ENCODE measurements around the gene HAUS6. TPM values are rescaled to one million over a fixed set of nuclear protein-coding genes. Genes with fewer than 3 reads are reported as not detected.

Gene HAUS6
- total RNA-seq, 1 donor: 26.8 TPM

GRCh38 chr9:19145881-19146280 lies 43.2 kb upstream of the HAUS6 start:
- no peak for TF ChIP-seq CTCF (IDR thresholded peaks at IDR 0.05; ENCODE audit: insufficient read depth, low read length)
- DNase-seq (ENCODE audit: low read depth): no peak
- H3K4me3 ChIP-seq (ENCODE audit: low read depth, low read length): no peak overlapping the region

- H3K4me3 ChIP-seq (ENCODE audit: low read depth, low read length): no peak overlapping the region
- no peak for TF ChIP-seq CTCF (IDR thresholded peaks at IDR 0.05; ENCODE audit: insufficient read depth, low read length)
- no peak for DNase-seq (ENCODE audit: low read depth)
Observed at GRCh38 chr9:19140259-19140658, 37.6 kb upstream of the HAUS6 start.

DNA sequence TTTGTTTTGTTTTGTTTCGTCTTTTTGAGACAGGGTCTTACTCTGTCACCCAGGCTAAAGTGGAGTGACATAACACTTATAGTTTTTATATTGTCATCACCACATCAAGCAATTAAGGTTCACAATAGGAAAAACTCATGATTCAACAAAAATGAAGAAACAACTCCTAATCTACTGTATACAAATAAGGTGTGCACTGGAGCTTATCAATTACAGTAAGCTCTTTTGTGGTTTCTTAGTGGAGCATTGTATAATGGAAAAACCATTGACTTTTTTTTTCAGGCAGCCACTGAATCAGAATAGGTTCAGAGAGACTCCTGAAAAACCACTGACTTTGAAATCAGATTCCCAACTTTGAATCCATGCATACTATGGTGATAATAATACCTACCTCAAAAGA lies 35.4 kb upstream of the HAUS6 start:
- DNase-seq (ENCODE audit: low read depth): no peak
- no peak overlapping the region for H3K4me3 ChIP-seq (ENCODE audit: low read depth, low read length)
- TF ChIP-seq CTCF (IDR thresholded peaks at IDR 0.05; ENCODE audit: insufficient read depth, low read length): no peak

GRCh38 chr9:19137282-19137681 lies 34.6 kb upstream of the HAUS6 start:
- no peak for TF ChIP-seq CTCF (IDR thresholded peaks at IDR 0.05; ENCODE audit: insufficient read depth, low read length)
- DNase-seq (ENCODE audit: low read depth): peak; percentile 60
- no peak overlapping the region for H3K4me3 ChIP-seq (ENCODE audit: low read depth, low read length)

GRCh38 chr9:19136129-19136528 lies 33.4 kb upstream of the HAUS6 start:
- no peak for TF ChIP-seq CTCF (IDR thresholded peaks at IDR 0.05; ENCODE audit: insufficient read depth, low read length)
- H3K4me3 ChIP-seq (ENCODE audit: low read depth, low read length): no peak overlapping the region
- DNase-seq (ENCODE audit: low read depth): no peak

GRCh38 chr9:19133549-19134345 lies 31.0 kb upstream of the HAUS6 start:
- no peak for DNase-seq (ENCODE audit: low read depth)
- TF ChIP-seq CTCF (IDR thresholded peaks at IDR 0.05; ENCODE audit: insufficient read depth, low read length): no peak
- H3K4me3 ChIP-seq (ENCODE audit: low read depth, low read length): no peak overlapping the region

GRCh38 chr9:19130436-19130835 lies 27.7 kb upstream of the HAUS6 start:
- no peak for TF ChIP-seq CTCF (IDR thresholded peaks at IDR 0.05; ENCODE audit: insufficient read depth, low read length)

More at GRCh38 chr9:19130436-19130835, 27.7 kb upstream of the HAUS6 start:
- H3K4me3 ChIP-seq (ENCODE audit: low read depth, low read length): no peak overlapping the region
- DNase-seq (ENCODE audit: low read depth): no peak

All from fibroblast of the aortic adventitia (primary cell).